Measurements from ENCODE around the gene C4BPB. TPM values are rescaled to one million over a fixed set of nuclear protein-coding genes. Genes with fewer than 3 reads are reported as not detected.

C4BPB gene
- total and polyA plus RNA-seq, 2 of the 13 experiments (the other 11 are each of a cell fraction or from before 2014, with no cell fraction given) = 155 to 266 TPM

- DNase-seq (ENCODE audit: low spot score) = no peak
- TF ChIP-seq MAFG (CRISPR knock-in tag; IDR thresholded peaks at IDR 0.05) (no peak), EEA1 (CRISPR knock-in tag; IDR thresholded peaks at IDR 0.05; ENCODE audit: borderline replicate concordance) (no peak), KAT7 (CRISPR knock-in tag; IDR thresholded peaks at IDR 0.05; ENCODE audit: borderline replicate concordance) (no peak), KDM3A (CRISPR knock-in tag; IDR thresholded peaks at IDR 0.05; ENCODE audit: low read depth) (no peak), ZNF10 (CRISPR knock-in tag; IDR thresholded peaks at IDR 0.05; ENCODE audit: borderline replicate concordance, low read depth) (no peak), NR2C2 (CRISPR knock-in tag; IDR thresholded peaks at IDR 0.05; ENCODE audit: borderline replicate concordance) (no peak), XRCC5 (optimal IDR thresholded peaks at IDR 0.05; ENCODE audit: low read length) (no peak), ZFAT (CRISPR knock-in tag; conservative IDR thresholded peaks at IDR 0.05) (no peak), ZNF230 (CRISPR knock-in tag; IDR thresholded peaks at IDR 0.05) (no peak), ZFP37 (CRISPR knock-in tag; IDR thresholded peaks at IDR 0.05; ENCODE audit: borderline replicate concordance) (no peak), SCMH1 (CRISPR knock-in tag; IDR thresholded peaks at IDR 0.05; ENCODE audit: borderline replicate concordance) (no peak), DNMT3B (CRISPR knock-in tag; conservative IDR thresholded peaks at IDR 0.05) (no peak), DR1 (CRISPR knock-in tag; IDR thresholded peaks at IDR 0.05) (no peak), ZNF3 (CRISPR knock-in tag; IDR thresholded peaks at IDR 0.05) (no peak), ZNF335 (CRISPR knock-in tag; IDR thresholded peaks at IDR 0.05) (no peak), FOXA1 (IDR thresholded peaks at IDR 0.05) (no peak), FOXA1 (CRISPR knock-in tag; IDR thresholded peaks at IDR 0.05) (no peak), TBX2 (CRISPR knock-in tag; IDR thresholded peaks at IDR 0.05; ENCODE audit: borderline replicate concordance) (no peak)
- Histone ChIP-seq H3K4me3 (replicated peaks in 1 of 3; ENCODE audit: insufficient read depth in 1 of 3, low read depth in 2 of 3, low read length in 3 of 3) (no peak overlapping the region), H4K20me1 (ENCODE audit: insufficient read depth, low read length) (no peaks in the 10 kb centered on the region), H3K4me2 (ENCODE audit: low read depth, low read length) (no peak overlapping the region), H3K79me2 (ENCODE audit: insufficient read depth, low read length) (no peaks in the 10 kb centered on the region), H3K36me3 (replicated peaks in 1 of 2; ENCODE audit: control insufficient read depth in 1 of 2, insufficient read depth in 2 of 2, low read length in 2 of 2) (peaks cover 8 to 19% of the 10 kb centered on the region in 2 experiments; a peak in 4 of 5 replicates), H3K9ac (ENCODE audit: insufficient read depth, low read depth, low read length) (no peak overlapping the region), H2AFZ (ENCODE audit: low read length) (no peak overlapping the region), H3K27me3 (ENCODE audit: control insufficient read depth in 1 of 2, insufficient read depth in 2 of 2, low read length in 2 of 2) (no peaks in the 10 kb centered on the region), H3K27ac (ENCODE audit: extremely low read length, insufficient read depth, low read length) (no peak overlapping the region), H3K9me3 (ENCODE audit: low read length) (no peaks in the 10 kb centered on the region), H3K4me1 (ENCODE audit: insufficient read depth, low read length) (peaks cover 21% of the 10 kb centered on the region)
- intact Hi-C loops (cut with micrococcal nuclease; ENCODE audit: unreplicated experiment) = loop anchor here (10.0 kb wide), 1 partner anchor 336 kb away; no protein-coding TSS in a partner anchor
- in situ Hi-C loops (cut with HindIII; ENCODE audit: extremely low pct_ligation_motif_present, low pct_unique_long_range_greater_than_20kb) = loop anchor here (10.0 kb wide), 1 partner anchor 136 kb away; no protein-coding TSS in a partner anchor
- BruUV-seq (replicated peaks) = no TSS peak
- 92% methylated on average over 3 of the region's 4 CpGs for WGBS (ENCODE audit: low lambda C conversion rate)
- ChIA-PET POLR2A (no interaction called here), CTCF (ENCODE audit: low intra/inter-chr PET ratio, low total read pairs) (no interaction called here)
- no peak for ATAC-seq
- FAIRE-seq = no peak
Measured at GRCh38 chr1:207070811-207071210, 17.8 kb upstream of the C4BPB start.
